ENCODE data around the gene PCBD1.

- no peak for TF ChIP-seq CTCF (IDR thresholded peaks at IDR 0.05; ENCODE audit: borderline replicate concordance, extremely low read depth, low read length, poor library complexity, severe bottlenecking)
- no peak for TF ChIP-seq EZH2 (IDR thresholded peaks at IDR 0.05; ENCODE audit: borderline replicate concordance, low read depth, low read length, severe bottlenecking)
These were observed 16.1 kb downstream of the PCBD1 start for GRCh38 chr10:70872291-70872690.

Measured in DND-41 (cell line).